OCI-LY1 (cell line): ENCODE data around the gene ZNF618.

Experiments used
- H2AFZ ChIP-seq: fragments of 200-600 bp; sonication (generic), shearing (Covaris generic); 2 replicates; pipeline ENCODE4 v1.6.0; 2014; ENCODE audit warnings: antibody characterized with exemption, mild to moderate bottlenecking, low read length
- H3F3A ChIP-seq: fragments of 200-600 bp; sonication (generic), shearing (Covaris generic); 2 replicates; pipeline ENCODE4 v1.6.0; 2014; ENCODE audit warnings: mild to moderate bottlenecking, antibody characterized with exemption, low read length, moderate library complexity; ENCODE audit not compliant: insufficient read depth
- H3K27ac ChIP-seq: fragments of 200-600 bp; sonication (generic); 2 replicates; pipeline ENCODE4 v1.5.1; 2014; ENCODE audit warnings: low read length, mixed run types, mild to moderate bottlenecking, low read depth; ENCODE audit not compliant: poor library complexity, severe bottlenecking
- H3K27me3 ChIP-seq: fragments of 200-600 bp; sonication (generic); 2 replicates; pipeline ENCODE4 v1.6.0; 2014; ENCODE audit warnings: antibody characterized with exemption, mild to moderate bottlenecking, low read length, moderate library complexity; ENCODE audit not compliant: insufficient read depth
- H3K36me3 ChIP-seq: fragments of 200-600 bp; sonication (generic); 2 replicates; pipeline ENCODE4 v1.6.1; 2014; ENCODE audit warnings: mild to moderate bottlenecking, antibody characterized with exemption, low read length, moderate library complexity, mixed read lengths; ENCODE audit not compliant: insufficient read depth
- H3K4me1 ChIP-seq: fragments of 200-600 bp; sonication (generic); 2 replicates; pipeline ENCODE4 v1.5.1; 2014; ENCODE audit warnings: mild to moderate bottlenecking, low read length, moderate library complexity; ENCODE audit not compliant: insufficient read depth, severe bottlenecking
- H3K4me2 ChIP-seq: fragments of 200-600 bp; sonication (generic), shearing (Covaris generic); 2 replicates; pipeline ENCODE4 v1.6.1; 2014; ENCODE audit warnings: low read length
- H3K4me3 ChIP-seq: fragments of 200-600 bp; sonication (generic); 2 replicates; pipeline ENCODE4 v1.5.1; 2014; ENCODE audit warnings: low read length, low read depth, mild to moderate bottlenecking, mixed read lengths; ENCODE audit not compliant: poor library complexity, severe bottlenecking
- H3K79me2 ChIP-seq: fragments of 200-600 bp; shearing (Covaris generic); 2 replicates; pipeline ENCODE4 v1.6.1; 2016; ENCODE audit warnings: mixed run types, low read length, mixed read lengths; ENCODE audit not compliant: insufficient read depth
- H3K9ac ChIP-seq: fragments of 200-600 bp; sonication (generic), shearing (Covaris generic); 2 replicates; pipeline ENCODE4 v1.6.1; 2014; ENCODE audit warnings: mild to moderate bottlenecking, low read length, mixed read lengths
- H3K9me2 ChIP-seq: fragments of 200-600 bp; sonication (generic), shearing (Covaris generic); 2 replicates; pipeline ENCODE4 v1.6.1; 2014; ENCODE audit warnings: low read depth, mild to moderate bottlenecking, low read length, mixed read lengths
- H3K9me3 ChIP-seq: fragments of 200-600 bp; shearing (Covaris generic); 2 replicates; pipeline ENCODE4 v1.6.1; 2014; ENCODE audit warnings: low read length, mixed read lengths
- H4K20me1 ChIP-seq: fragments of 200-600 bp; sonication (generic), shearing (Covaris generic); 2 replicates; pipeline ENCODE4 v1.6.0; 2016; ENCODE audit warnings: mild to moderate bottlenecking, low read length; ENCODE audit not compliant: insufficient read depth
- CTCF ChIP-seq: fragments of 200-600 bp; sonication (generic), shearing (Covaris generic); IDR thresholded peaks from 2 replicates; pipeline ENCODE4 v1.5.1; 2017; ENCODE audit warnings: mild to moderate bottlenecking, antibody characterized with exemption, low read length, moderate library complexity, mixed read lengths
- EZH2 ChIP-seq: fragments of 200-600 bp; sonication (generic), shearing (Covaris generic); IDR thresholded peaks from 2 replicates; pipeline ENCODE4 v1.8.0; 2017; ENCODE audit warnings: borderline replicate concordance, mixed run types, mild to moderate bottlenecking, antibody characterized with exemption, low read length, moderate library complexity, mixed read lengths

ZNF618 gene

GRCh38 chr9:114065304-114065703 lies 189.2 kb downstream of the ZNF618 start:
- H3F3A ChIP-seq = no peaks in the 10 kb centered on the region
- H4K20me1 ChIP-seq = no peaks in the 10 kb centered on the region
- no peaks in the 10 kb centered on the region for H3K36me3 ChIP-seq
- no peaks in the 10 kb centered on the region for H3K4me1 ChIP-seq
- no peak overlapping the region for H3K27ac ChIP-seq
- no peak for TF ChIP-seq CTCF
- TF ChIP-seq EZH2 = no peak
- no peak overlapping the region for H2AFZ ChIP-seq
- no peaks in the 10 kb centered on the region for H3K9me2 ChIP-seq
- no peaks in the 10 kb centered on the region for H3K9me3 ChIP-seq
- no peaks in the 10 kb centered on the region for H3K79me2 ChIP-seq
- H3K9ac ChIP-seq = no peak overlapping the region
- no peak overlapping the region for H3K4me2 ChIP-seq
- H3K27me3 ChIP-seq = no peaks in the 10 kb centered on the region
- no peak overlapping the region for H3K4me3 ChIP-seq

GRCh38 chr9:114069476-114070187 lies 193.5 kb downstream of the ZNF618 start:
- Histone ChIP-seq H3K9ac (no peak overlapping the region), H3K4me3 (no peak overlapping the region), H3K9me2 (no peaks in the 10 kb centered on the region), H3K79me2 (no peaks in the 10 kb centered on the region), H3K4me2 (no peak overlapping the region), H3K27me3 (no peaks in the 10 kb centered on the region), H2AFZ (no peak overlapping the region), H3F3A (no peaks in the 10 kb centered on the region), H3K4me1 (no peaks in the 10 kb centered on the region), H3K36me3 (no peaks in the 10 kb centered on the region), H4K20me1 (no peaks in the 10 kb centered on the region), H3K27ac (no peak overlapping the region), H3K9me3 (no peaks in the 10 kb centered on the region)
- TF ChIP-seq CTCF (no peak), EZH2 (no peak)

- no peak overlapping the region for H3K9ac ChIP-seq
- H4K20me1 ChIP-seq = no peaks in the 10 kb centered on the region
- no peak overlapping the region for H3K27ac ChIP-seq
- H3K79me2 ChIP-seq = no peaks in the 10 kb centered on the region
- no peaks in the 10 kb centered on the region for H3K36me3 ChIP-seq
- no peak overlapping the region for H2AFZ ChIP-seq
- H3K9me3 ChIP-seq = no peaks in the 10 kb centered on the region
- H3K4me3 ChIP-seq = no peak overlapping the region
- no peaks in the 10 kb centered on the region for H3K9me2 ChIP-seq
- H3K27me3 ChIP-seq = no peaks in the 10 kb centered on the region
- TF ChIP-seq EZH2 (no peak), CTCF (no peak)
- H3F3A ChIP-seq = no peaks in the 10 kb centered on the region
- H3K4me1 ChIP-seq = no peaks in the 10 kb centered on the region
- no peak overlapping the region for H3K4me2 ChIP-seq
These were observed 194.3 kb downstream of the ZNF618 start for GRCh38 chr9:114070188-114071103.
